NCI-H1092 treated with DMSO at 0.1 percent for 48 hours (cell line): ENCODE data around the gene BCL10.

Experiments used
- DNase-seq: peaks from one replicate; lab custom pipeline; 2025; lab: John Stamatoyannopoulos, UW

The BCL10 gene

DNA sequence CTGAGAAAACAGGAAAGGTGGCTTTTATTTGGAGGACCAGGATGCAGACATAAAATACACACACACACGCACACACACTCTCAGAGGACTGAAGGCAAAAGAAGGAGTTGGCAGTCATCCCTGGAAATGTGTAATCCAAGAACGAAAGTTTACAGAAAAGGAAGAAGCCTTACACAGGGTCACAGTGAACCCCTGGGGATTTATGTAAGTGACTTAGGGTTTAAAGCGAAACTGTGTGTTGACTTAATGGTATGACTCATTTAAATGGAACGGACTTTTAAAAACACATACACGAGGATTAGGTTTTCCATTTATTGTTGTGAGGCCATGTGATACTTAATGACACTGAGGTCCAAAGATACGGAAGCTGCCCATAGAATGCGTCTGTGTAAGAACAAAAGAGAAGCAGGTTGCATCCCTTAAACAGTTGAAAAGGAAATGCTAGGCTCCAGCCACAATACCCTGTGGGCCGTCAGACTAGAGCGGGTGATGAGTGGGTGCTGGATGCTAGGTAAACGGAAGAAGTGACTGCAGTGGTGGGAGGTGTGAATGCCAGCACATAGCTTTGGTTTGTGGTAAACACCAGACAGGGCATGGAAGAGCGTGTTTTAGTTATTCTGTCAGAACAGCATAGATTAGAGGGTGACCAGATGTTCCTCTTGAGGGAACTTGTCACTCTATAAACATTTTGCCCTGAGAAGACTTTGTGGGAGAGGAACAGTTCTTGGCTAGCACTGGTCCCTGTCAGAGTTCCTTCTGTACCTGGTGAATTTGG is 21.6 kb upstream of the BCL10 start:
- peak; percentile 82 for DNase-seq

DNA sequence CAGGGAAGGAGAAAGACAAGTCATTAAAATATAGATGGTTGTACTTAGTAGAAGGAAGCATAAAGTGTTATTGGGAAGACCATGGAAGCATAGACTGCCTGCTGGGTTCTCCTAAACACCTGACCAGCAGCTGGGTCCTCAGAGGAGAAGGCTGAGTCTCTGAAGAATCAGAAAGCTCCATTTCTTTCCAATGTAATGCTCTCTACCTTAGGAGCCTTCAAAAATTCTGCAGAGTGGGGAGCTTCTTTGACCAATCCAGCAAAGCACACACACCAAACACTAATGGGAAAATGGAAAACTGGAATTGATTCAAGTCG is 21.1 kb upstream of the BCL10 start:
- no peak for DNase-seq

DNA sequence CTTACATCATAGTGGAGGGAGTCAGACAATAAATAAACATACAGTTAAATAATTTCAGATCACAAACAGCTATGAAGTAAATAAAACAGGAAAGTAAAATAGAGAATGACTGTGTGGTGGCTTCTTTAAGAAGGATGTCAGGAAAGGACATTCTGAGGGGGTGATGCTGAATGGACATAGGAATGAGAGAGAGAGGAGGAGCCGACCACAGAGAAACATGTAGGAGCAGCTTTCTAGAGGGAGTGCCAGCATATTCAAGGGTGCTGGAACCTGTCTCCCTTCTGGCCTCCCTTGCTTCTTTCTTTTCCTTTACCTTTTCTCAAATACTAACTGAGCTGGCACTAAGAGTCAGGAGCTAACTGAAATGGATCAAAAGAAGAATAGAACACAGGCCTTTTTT is 20.5 kb upstream of the BCL10 start:
- no peak for DNase-seq

DNA sequence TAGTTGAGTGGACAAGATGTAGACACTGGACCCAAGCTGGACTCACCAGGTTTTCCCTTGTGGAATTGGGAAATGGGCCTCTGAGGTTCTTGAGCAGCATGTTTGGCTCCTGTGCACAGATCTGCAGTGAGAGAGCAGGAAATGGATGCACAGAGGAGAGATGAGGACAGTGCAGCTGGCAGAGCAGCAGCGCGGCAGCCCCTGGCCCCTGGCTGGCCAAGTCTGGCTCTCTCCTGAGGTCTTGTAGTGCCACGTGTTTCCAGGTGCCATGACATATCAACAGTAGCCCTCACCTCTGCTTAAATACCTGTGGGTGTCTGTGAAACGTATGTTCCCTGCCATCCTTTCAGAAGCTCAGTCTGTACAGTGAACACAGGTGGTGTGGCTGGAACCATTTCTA is 19.2 kb upstream of the BCL10 start:
- no peak for DNase-seq

DNA sequence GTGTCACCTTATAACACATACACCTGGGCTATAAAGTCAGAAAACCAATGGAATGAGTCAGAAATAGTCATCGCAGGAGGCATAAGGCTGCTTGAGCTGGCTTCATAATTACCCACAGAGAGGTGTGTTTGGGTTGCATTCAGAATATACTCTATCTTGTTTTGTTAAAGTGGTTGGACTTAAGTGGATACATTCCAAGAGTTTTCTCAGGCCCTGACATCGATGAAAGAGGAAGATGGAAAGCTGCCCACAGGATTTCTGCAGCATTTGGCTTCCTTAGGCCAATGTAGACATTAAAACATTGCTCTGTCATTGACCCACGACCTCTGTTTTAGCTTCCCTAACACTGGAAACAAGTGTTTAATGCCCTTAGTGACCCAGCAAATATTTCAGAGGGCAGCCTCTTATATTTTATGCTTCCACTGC is 18.6 kb upstream of the BCL10 start:
- DNase-seq: no peak

- no peak for DNase-seq
Measured at GRCh38 chr1:85290826-85291225, 14.4 kb upstream of the BCL10 start.

- no peak for DNase-seq
Measured at GRCh38 chr1:85289848-85290335, 13.5 kb upstream of the BCL10 start.

- no peak for DNase-seq
Measured at GRCh38 chr1:85289207-85289847, 12.9 kb upstream of the BCL10 start.

DNA sequence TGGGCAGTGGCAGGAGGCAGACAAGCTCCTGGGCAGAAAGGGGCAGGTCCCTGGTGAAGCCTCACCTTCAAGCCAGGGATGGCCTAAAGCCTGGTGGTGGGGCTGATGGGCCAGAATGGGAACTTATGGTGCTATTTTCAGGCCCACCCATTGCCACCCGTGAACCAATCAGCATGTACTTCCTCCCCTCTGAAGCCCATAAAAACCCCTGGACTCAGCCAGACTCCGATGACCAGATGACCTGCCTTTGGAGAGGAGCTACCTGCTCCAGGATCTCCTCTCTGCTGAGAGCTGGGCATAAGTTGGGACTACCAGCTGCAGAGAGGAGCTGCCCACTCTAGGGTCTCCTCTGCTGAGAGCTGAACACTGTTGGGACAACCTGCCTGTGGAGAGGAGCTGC is 7.8 kb upstream of the BCL10 start:
- no peak for DNase-seq

- no peak for DNase-seq
Measured at GRCh38 chr1:85283475-85284199, 7.2 kb upstream of the BCL10 start.

GRCh38 chr1:85282424-85282823 is 6.0 kb upstream of the BCL10 start:
- DNase-seq: no peak

DNA sequence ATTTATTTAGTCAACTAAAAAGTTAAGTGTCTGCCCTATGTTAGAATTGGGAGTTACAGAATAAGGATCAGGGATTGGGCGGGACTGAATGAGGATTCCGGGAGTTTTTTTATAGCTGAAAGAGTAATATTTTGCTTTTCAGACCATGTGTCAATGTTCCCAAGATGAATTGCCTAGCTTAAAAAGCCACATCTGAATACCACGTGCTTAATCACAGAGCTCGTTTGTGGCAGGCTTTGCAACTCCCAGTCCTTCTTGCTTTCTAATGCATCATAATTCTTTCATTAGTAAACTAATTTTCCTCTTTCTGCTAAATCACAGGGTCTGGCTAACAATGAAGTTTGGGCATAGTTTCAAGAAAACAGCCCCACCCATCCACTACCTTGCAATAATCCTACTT is 4.2 kb upstream of the BCL10 start:
- no peak for DNase-seq

- DNase-seq: no peak
Measured at GRCh38 chr1:85279458-85280080, 3.1 kb upstream of the BCL10 start.

GRCh38 chr1:85278853-85279314 is 2.5 kb upstream of the BCL10 start:
- DNase-seq: no peak

- no peak for DNase-seq
Measured at GRCh38 chr1:85277802-85278201, 1.4 kb upstream of the BCL10 start.

DNA sequence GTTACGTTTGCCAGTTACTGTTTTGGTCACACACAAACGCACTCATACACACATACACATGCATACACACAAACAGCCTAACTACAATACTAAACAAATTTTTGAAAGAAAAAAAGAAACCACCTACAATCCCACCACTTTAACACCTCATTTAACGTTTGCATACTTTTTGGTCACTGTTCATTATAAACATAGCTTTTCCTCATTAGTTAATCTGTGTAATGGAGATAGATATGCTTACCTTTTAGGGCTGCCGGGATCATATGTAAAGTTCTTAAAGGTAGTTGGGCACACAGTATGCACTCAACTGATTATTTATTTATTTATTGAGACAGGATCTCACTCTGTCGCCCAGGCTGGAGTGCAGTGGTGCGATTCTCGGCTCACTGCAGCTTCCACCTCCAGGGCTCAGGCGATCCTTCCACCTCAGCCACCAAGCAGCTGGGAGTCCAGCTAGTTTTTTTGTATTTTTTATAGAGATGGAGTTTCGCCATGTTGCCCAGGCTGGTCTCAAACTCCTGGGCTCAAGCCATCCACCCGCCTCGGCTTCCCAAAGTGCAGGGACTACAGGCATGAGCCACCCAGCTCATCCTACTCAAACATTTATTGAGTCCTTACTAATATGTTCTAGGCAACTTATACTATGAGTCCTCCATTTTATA is 677 bp upstream of the BCL10 start:
- DNase-seq: no peak

DNA sequence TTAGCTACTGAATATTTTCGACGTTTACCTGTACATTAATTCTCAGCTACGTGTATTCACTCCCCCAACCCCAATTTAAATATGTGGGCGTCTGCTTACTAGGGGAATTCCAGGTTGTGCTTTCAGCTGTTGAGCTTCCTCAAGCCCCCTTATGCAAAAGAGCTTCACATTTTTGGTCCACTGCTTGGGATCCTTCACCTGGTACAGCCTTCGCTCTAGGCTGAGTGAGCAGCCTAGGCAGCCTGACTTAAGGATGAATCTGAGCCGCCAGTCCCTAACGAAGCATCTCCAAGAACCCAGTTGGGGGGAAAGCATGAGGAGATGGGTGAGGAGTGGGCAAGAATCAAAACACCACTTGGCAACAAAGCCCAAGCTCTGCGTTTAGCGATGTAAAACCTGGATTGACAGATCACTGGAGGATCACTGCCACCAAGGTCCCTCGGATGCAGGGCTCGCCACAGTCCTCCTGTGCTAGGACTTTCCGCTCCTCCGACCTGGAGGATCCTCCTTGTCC is 674 bp downstream of the BCL10 start:
- no peak for DNase-seq

GRCh38 chr1:85274969-85275453 is 1.4 kb downstream of the BCL10 start:
- no peak for DNase-seq

DNA sequence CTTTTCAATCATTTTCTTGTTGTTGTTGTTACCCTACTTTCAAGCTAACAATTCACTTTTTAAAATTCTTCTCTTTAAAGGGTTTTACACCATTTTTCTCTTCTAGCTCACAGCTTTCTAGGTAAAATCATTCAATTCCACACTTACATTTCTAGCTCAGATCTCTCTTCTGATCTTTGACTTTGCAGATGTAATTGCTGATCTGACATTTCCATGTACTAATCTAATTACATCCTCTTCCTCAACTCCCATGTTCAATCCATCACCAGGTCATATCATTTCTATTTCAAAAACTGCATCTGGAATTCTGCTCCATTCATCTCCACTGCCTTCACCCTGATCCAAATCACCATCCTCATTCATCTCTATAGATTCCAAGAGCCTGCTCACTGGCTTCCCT is 3.0 kb downstream of the BCL10 start:
- DNase-seq: no peak

DNA sequence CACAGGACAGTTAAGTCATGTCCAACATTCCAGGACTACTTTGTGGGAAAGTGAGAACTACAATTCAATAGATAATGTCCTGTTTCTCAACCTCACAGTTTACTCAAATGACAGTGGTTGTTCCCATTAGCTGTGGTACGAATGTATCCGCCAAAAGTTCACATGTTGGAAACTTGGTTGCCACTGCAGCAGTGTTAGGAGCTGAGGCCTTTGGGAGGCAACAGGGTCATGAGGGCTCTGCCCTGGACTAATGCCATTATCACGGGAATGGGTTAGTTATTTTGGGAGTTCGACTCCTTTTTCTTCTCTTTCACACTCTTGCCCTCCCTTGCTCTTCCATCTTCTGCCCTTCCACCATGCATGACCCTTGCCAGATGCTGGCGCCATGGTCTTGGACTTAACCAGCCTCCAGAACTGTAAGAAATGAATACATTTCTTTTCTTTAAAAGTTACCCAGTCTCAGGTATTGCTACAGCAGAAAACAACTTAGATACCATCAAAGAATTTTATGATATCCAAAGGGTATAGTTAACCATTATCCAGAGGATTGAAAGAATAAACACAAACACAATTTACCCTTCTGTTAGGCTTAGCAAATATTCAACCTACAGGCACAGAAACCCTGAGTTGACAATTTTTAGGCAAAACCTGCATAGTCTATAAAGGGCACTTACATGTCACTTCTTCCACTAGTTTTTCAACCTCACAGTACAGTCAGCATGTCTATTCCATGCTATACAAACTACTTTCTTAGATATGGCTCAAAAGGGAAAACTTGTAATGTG is 7.4 kb downstream of the BCL10 start:
- DNase-seq: no peak

DNA sequence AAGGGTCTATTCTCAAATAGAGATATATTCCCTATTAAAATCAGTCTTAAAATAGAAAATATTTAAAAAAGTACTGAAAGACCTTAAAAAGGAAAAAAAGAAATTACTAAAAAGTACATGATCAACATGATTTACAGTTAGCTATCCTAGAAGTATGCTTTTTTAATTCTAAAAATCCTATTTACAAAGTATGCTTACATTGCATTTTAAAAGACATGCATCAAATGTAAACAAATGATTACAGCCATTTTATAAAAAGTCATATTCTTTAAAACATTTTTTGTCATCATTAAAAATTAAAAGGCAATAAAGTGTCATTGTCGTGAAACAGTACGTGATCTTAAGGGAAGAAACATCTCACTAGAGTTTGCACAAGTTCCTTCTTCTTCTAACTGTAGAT is 9.1 kb downstream of the BCL10 start:
- DNase-seq: no peak
